Measurements from ENCODE around the gene NALCN.

NALCN gene

GRCh38 chr13:101007245-101007644, 409.1 kb downstream of the NALCN start:
- no peak for DNase-seq
